ENCODE measurements around the gene BTBD9. TPM values are rescaled to one million over a fixed set of nuclear protein-coding genes. Genes with fewer than 3 reads are reported as not detected.

The BTBD9 gene
- total RNA-seq, 4 donors from 2014 or later: 17.3 to 50.3 (median 37.8) TPM

DNA sequence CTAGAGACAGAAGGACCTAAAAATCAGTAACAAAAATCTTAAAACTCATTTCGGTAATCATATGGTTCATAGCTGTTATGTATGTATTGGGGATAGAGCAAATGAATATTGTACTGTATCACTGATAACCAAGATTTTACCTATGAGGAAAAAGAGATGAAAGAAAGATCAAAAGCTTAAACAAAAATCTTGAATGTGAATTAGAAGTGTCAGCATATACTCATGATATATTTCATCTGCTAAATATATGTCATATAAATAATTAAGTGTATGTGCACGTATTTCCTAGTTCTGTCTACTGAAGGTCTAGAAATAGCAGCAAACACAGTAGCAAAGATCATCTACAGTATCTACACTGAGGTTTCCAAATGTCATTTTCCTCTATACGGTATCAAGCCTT lies 299.8 kb downstream of the BTBD9 start:
- no peak for TF ChIP-seq POLR2A (IDR thresholded peaks at IDR 0.05)
- TF ChIP-seq, protein P1, sequence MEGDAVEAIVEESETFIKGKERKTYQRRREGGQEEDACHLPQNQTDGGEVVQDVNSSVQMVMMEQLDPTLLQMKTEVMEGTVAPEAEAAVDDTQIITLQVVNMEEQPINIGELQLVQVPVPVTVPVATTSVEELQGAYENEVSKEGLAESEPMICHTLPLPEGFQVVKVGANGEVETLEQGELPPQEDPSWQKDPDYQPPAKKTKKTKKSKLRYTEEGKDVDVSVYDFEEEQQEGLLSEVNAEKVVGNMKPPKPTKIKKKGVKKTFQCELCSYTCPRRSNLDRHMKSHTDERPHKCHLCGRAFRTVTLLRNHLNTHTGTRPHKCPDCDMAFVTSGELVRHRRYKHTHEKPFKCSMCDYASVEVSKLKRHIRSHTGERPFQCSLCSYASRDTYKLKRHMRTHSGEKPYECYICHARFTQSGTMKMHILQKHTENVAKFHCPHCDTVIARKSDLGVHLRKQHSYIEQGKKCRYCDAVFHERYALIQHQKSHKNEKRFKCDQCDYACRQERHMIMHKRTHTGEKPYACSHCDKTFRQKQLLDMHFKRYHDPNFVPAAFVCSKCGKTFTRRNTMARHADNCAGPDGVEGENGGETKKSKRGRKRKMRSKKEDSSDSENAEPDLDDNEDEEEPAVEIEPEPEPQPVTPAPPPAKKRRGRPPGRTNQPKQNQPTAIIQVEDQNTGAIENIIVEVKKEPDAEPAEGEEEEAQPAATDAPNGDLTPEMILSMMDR (IDR thresholded peaks at IDR 0.05): no peak
- no peaks in the 10 kb centered on the region for H3K9me3 ChIP-seq
- no peak overlapping the region for H3K27ac ChIP-seq
- H3K4me3 ChIP-seq: no peak overlapping the region
- no peaks in the 10 kb centered on the region for H3K4me1 ChIP-seq
- no peaks in the 10 kb centered on the region for H3K27me3 ChIP-seq
- no peak for DNase-seq
- H3K36me3 ChIP-seq: no peaks in the 10 kb centered on the region

DNA sequence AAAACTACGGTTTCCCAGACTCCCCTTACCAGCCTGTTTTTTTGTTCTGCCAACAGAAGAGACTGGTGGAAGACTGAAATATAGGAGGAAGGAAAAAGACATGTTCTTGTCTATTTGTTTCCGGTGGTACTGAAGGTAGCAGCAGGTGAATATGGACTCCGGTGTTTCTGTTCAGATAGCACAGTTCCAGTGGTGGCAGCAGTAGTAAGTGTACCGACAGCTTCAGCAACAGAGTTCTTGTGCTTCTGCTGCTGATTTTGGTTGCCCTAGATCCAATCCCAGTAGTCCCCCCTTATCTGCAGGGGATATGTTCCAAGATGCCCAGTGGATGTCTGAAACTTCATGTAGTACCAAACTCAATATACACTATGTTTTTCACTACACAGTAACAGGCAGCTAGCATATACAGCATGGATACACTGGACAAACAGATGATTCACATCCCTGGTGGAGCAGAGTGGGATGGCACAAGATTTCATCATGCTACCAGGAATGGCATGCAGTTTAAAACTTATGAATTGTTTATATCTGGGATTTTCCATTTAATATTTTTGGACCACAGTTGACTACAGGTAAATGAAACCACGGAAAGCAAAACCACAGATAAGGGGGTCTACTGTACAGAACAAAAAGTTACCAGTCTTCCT lies 301.8 kb downstream of the BTBD9 start:
- Histone ChIP-seq H3K27ac (no peak overlapping the region), H3K27me3 (no peaks in the 10 kb centered on the region), H3K36me3 (no peaks in the 10 kb centered on the region), H3K4me1 (no peaks in the 10 kb centered on the region), H3K9me3 (peaks cover 0 to 6% (median 0%) of the 10 kb centered on the region in 4 donors), H3K4me3 (no peak overlapping the region)
- TF ChIP-seq, protein P1 (IDR thresholded peaks at IDR 0.05): no peak
- no peak for TF ChIP-seq POLR2A (IDR thresholded peaks at IDR 0.05)
- DNase-seq: no peak

DNA sequence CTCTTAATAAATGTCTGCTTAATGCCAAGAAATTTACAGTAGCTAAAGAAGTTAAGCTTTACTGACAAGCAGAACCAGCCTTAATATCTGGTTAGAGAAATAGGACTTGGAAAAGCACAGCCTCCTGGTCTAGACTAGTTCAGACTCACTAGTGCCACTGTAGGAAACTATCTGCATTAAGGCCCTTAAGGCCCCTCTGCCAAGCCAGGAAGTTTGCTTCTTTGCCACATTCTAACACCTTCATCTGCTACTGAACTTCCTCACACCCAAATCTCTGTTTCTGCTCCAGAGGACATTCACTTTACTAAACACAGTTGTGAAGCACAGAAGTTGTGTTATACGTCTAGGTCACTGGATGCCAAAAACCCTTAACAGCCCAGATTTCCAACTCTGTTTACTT lies 302.8 kb downstream of the BTBD9 start:
- Histone ChIP-seq H3K36me3 (no peaks in the 10 kb centered on the region), H3K4me1 (no peaks in the 10 kb centered on the region), H3K27ac (no peak overlapping the region), H3K9me3 (peaks cover 0 to 6% (median 0%) of the 10 kb centered on the region in 4 donors), H3K27me3 (no peaks in the 10 kb centered on the region), H3K4me3 (no peak overlapping the region)
- TF ChIP-seq, protein P1 (IDR thresholded peaks at IDR 0.05): no peak
- DNase-seq: no peak

- Histone ChIP-seq H3K27me3 (no peaks in the 10 kb centered on the region), H3K27ac (no peak overlapping the region), H3K4me3 (no peak overlapping the region), H3K36me3 (no peaks in the 10 kb centered on the region), H3K9me3 (no peaks in the 10 kb centered on the region), H3K4me1 (no peaks in the 10 kb centered on the region)
- DNase-seq: no peak
- no peak for TF ChIP-seq POLR2A (IDR thresholded peaks at IDR 0.05)
- TF ChIP-seq, protein P1 (IDR thresholded peaks at IDR 0.05): no peak
Observed at GRCh38 chr6:38326837-38327236, 312.9 kb downstream of the BTBD9 start.

- no peak for TF ChIP-seq POLR2A (IDR thresholded peaks at IDR 0.05)
- TF ChIP-seq, protein P1 (IDR thresholded peaks at IDR 0.05): no peak
- Histone ChIP-seq H3K36me3 (no peaks in the 10 kb centered on the region), H3K27ac (no peak overlapping the region), H3K27me3 (no peaks in the 10 kb centered on the region), H3K9me3 (no peaks in the 10 kb centered on the region), H3K4me1 (no peaks in the 10 kb centered on the region), H3K4me3 (no peak overlapping the region)
- no peak for DNase-seq
Observed at GRCh38 chr6:38323216-38323615, 316.5 kb downstream of the BTBD9 start.

- Histone ChIP-seq H3K36me3 (no peaks in the 10 kb centered on the region), H3K4me1 (no peaks in the 10 kb centered on the region), H3K27ac (no peak overlapping the region), H3K9me3 (no peaks in the 10 kb centered on the region), H3K4me3 (no peak overlapping the region), H3K27me3 (no peaks in the 10 kb centered on the region)
- no peak for DNase-seq
- TF ChIP-seq, protein P1 (IDR thresholded peaks at IDR 0.05): no peak
- TF ChIP-seq POLR2A (IDR thresholded peaks at IDR 0.05): no peak
Observed at GRCh38 chr6:38322138-38322537, 317.6 kb downstream of the BTBD9 start.

All from Peyer's patch (tissue), 4 donors.